Body of pancreas (tissue), 4 donors: ENCODE data around the gene KATNB1. TPM values are rescaled to one million over a fixed set of nuclear protein-coding genes. Genes with fewer than 3 reads are reported as not detected.

ENCODE experiments used
- ATAC-seq: fragments of 150-250 bp; one replicate; pipeline ENCODE4 v1.9.1; 2016
- DNase-seq, 4 donors: peaks; one replicate each; pipeline ENCODE4 v3.0.0-alpha.2; 2019
- H3K27ac ChIP-seq, 4 donors: fragments of 200-600 bp; sonication (generic); 1 replicate in 3 of 4; 2 replicates in 1 of 4; pipeline versions ENCODE4 v1.5.1 to v1.6.1; 2016 to 2019; ENCODE audit warnings: mild to moderate bottlenecking in 1 of 4, mixed read lengths in 1 of 4, moderate library complexity in 1 of 4
- H3K27me3 ChIP-seq, 2 donors: fragments of 200-600 bp; sonication (generic); one replicate each; pipeline ENCODE4 v1.6.0; 2016; ENCODE audit warnings: mild to moderate bottlenecking in 1 of 2
- H3K36me3 ChIP-seq, 2 donors: fragments of 200-600 bp; sonication (generic); replicated peaks in 1 of 2; 2 replicates each; pipeline ENCODE4 v1.5.1; 2016; ENCODE audit warnings: low read depth in 2 of 2; ENCODE audit not compliant: insufficient read depth in 1 of 2
- H3K4me1 ChIP-seq: fragments of 200-600 bp; sonication (generic); one replicate; pipeline ENCODE4 v1.6.0; 2016
- H3K4me3 ChIP-seq, 2 donors: fragments of 200-600 bp; sonication (generic); 1 replicate in 1 of 2; 2 replicates in 1 of 2; pipeline ENCODE4 v1.5.1; 2016 to 2019
- H3K9me3 ChIP-seq, 3 donors: fragments of 200-600 bp; sonication (generic); 1 replicate in 2 of 3; 2 replicates in 1 of 3; pipeline ENCODE4 v1.5.1; 2016
- POLR2A ChIP-seq, 3 donors: fragments of 450-650 bp; IDR thresholded peaks; one replicate each; pipeline ENCODE4 v1.6.1; 2016; ENCODE audit warnings: antibody characterized with exemption in 3 of 3, mild to moderate bottlenecking in 2 of 3
- WGBS, 2 donors: methylation state at CpG; one replicate each; pipeline ENCODE4 v1.1.5; 2017; 5-methylcytosine and 5-hydroxymethylcytosine counted together
- intact Hi-C: fragments of 100-400 bp; cut with DNase I; formaldehyde crosslinking; loops from one replicate; pipeline ENCODE4 v1.15.1; 2023
- total RNA-seq, 2 donors: library from RNA; depleted of rRNA; stranded (reverse); fragments of >200 nt; gene quantifications; one replicate each; pipeline ENCODE4 v1.1.0, GENCODE V29; 2016
- TF ChIP-seq, protein P1 (sequence below), 7 experiments: fragments of 450-650 bp in 4 of 7; fragments of 200-600 bp in 3 of 7; sonication (generic) in 3 of 7; IDR thresholded peaks; one replicate each; pipeline ENCODE4 v1.5.1; 2016 to 2019; ENCODE audit warnings: antibody characterized with exemption in 7 of 7

The KATNB1 gene
- total RNA-seq, 2 donors from 2014 or later: 13.7 to 14.2 TPM

DNA sequence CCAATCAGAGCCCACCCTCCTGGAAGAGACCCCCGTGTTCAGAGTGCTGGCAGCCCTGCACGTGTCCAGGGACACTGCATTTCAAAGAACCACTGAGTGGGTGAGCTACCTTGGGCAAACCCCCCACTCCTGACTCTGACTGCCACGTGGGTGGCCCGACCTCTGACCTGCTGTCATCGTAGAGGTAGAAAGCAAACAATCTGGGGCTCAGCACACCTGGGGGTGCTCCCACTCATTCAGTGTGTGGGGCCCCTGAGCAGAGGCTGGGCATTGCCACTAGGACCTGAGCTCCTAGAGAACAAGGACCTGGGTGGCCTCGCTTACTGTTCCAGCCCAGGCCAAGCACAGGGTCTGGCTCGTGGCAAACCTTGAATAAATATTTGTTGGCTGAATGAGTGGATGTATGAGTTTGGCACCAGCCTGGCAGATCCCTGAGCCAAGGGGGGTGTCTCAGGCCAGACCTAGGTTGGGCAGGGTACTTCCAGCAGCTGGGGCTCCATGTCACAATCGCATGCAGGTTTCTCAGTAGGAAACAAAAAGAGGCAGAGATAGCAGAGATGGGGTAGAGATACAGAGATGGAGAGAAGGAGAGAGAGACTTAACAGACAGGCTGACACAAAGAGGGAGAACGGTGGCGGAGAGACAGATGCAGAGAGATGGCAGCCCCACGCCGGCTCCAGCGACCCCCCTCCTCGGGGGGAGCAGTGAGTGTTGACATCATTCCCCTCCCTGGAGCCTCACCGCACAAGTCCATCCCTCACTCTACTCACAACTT lies 46.4 kb upstream of the KATNB1 start:
- Histone ChIP-seq H3K4me1 (peaks cover 39% of the 10 kb centered on the region), H3K9me3 (no peaks in the 10 kb centered on the region), H3K4me3 (no peak overlapping the region), H3K27me3 (no peaks in the 10 kb centered on the region), H3K27ac (peak overlapping the region; percentile 23 to 56 (median 45)), H3K36me3 (no peaks in the 10 kb centered on the region)
- DNase-seq (peak; percentile 62 to 83 (median 79)), ATAC-seq (peak; percentile 85)
- TF ChIP-seq, protein P1, sequence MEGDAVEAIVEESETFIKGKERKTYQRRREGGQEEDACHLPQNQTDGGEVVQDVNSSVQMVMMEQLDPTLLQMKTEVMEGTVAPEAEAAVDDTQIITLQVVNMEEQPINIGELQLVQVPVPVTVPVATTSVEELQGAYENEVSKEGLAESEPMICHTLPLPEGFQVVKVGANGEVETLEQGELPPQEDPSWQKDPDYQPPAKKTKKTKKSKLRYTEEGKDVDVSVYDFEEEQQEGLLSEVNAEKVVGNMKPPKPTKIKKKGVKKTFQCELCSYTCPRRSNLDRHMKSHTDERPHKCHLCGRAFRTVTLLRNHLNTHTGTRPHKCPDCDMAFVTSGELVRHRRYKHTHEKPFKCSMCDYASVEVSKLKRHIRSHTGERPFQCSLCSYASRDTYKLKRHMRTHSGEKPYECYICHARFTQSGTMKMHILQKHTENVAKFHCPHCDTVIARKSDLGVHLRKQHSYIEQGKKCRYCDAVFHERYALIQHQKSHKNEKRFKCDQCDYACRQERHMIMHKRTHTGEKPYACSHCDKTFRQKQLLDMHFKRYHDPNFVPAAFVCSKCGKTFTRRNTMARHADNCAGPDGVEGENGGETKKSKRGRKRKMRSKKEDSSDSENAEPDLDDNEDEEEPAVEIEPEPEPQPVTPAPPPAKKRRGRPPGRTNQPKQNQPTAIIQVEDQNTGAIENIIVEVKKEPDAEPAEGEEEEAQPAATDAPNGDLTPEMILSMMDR (IDR thresholded peaks at IDR 0.05): peak in 1 of 7 experiments; percentile 2
- no peak for TF ChIP-seq POLR2A (IDR thresholded peaks at IDR 0.05)
- intact Hi-C loops: no loop called here
- WGBS, 2 donors: 24 to 25% methylated on average over 15 of the region's 15 CpGs

DNA sequence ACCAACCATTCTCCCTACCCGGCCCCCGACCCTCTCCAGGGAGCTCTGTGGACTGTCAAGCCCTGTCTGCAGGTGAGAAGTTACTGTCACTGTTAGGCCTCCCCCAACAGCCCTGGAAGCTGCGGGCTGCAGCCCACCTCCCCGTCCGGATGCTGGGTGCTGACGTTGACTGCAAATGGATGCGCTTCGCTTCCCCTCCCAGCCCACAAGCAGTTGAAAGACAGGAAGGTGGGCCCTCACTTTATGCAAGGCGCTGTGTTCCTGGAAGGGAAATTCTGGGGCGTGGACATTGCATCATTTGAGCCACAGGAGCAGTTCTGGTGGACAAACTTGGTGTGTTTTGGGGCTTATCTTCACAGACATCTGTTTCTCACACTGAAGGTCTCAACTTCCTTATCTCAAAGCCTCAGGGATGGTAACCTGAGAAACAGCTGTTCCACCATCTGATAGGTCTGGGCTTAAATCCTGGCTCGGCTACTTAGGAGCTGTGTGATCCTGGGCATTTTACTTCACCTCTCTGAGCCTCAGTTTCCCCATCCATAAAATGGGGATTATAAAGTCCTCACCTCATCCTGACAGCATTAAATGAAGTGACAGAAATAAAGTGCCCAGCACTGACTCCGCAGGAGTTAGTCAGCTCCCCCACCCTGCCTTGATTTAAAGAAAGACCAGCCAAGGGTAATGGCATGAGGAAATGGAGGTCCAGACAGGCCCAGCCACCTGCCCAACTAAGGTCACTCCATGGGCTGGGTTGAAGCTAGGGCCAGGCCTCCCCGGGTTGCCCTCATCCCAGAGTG lies 45.6 kb upstream of the KATNB1 start:
- DNase-seq (no peak), ATAC-seq (no peak)
- TF ChIP-seq, protein P1 (IDR thresholded peaks at IDR 0.05): no peak
- no peak for TF ChIP-seq POLR2A (IDR thresholded peaks at IDR 0.05)
- Histone ChIP-seq H3K4me3 (no peak overlapping the region), H3K36me3 (no peaks in the 10 kb centered on the region), H3K27me3 (no peaks in the 10 kb centered on the region), H3K9me3 (no peaks in the 10 kb centered on the region), H3K27ac (peak overlapping the region; percentile 23 to 56 (median 45)), H3K4me1 (peaks cover 47% of the 10 kb centered on the region)
- WGBS, 2 donors: 54 to 79% methylated on average over 11 to 13 of the region's 13 CpGs
- intact Hi-C loops: no loop called here

DNA sequence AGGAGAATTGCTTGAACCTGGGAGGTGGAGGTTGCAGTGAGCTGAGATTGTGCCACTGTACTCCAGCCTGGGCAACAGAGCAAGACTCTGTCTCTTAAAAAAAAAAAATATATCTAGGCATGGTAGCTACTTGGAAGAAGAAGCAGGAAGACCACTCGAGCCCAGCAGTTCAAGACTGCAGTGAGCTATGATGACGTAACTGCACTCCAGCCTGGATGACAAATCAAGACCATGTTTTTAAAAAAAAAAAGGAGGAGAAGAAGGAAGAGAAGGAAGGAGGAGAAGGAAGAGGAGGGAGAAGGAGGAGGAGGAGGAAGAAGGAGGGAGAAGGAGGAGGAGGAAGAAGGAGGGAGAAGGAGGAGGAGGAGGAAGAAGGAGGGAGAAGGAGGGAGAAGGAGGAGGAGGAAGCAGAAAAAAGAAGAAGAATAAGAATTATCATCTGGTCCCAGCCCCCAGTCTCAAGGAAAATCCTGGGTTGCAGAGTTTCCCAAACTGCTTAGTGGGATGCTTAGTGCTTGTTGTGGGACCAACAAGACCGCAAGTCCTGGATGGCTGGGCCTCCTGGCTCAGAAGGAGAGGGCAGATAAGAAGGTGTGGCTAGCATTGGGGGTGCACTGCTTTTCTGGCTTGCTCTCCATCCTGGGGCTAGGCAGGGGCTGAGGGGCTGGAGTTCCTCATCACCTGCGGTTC lies 44.6 kb upstream of the KATNB1 start:
- TF ChIP-seq POLR2A (IDR thresholded peaks at IDR 0.05): no peak
- TF ChIP-seq, protein P1 (IDR thresholded peaks at IDR 0.05): no peak
- intact Hi-C loops: no loop called here
- Histone ChIP-seq H3K9me3 (no peaks in the 10 kb centered on the region), H3K27me3 (no peaks in the 10 kb centered on the region), H3K4me3 (no peak overlapping the region), H3K36me3 (no peaks in the 10 kb centered on the region), H3K27ac (no peak overlapping the region), H3K4me1 (peaks cover 54% of the 10 kb centered on the region)
- ATAC-seq: no peak
- WGBS, 2 donors: 70 to 73% methylated on average over 3 to 4 of the region's 4 CpGs
- no peak for DNase-seq

DNA sequence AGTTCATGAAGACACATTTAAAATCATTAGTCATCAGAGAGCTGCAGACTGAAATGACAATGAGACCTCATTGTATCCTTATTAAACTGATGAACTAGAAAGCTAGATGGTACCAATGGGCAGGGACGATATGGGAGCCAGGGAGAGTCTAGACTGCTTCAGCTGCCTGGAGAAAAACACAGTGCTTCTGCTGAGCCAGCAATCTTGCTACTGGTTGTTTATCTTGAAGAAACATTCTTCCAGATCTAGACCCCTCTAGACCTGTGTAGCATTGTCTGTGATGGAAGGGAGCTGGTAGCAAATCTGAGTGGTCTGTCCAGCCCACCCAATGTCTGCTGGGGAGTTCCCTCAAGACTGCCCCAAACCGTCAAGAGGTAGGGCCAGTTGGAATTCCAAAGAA lies 42.9 kb upstream of the KATNB1 start:
- intact Hi-C loops: no loop called here
- Histone ChIP-seq H3K36me3 (no peaks in the 10 kb centered on the region), H3K27me3 (no peaks in the 10 kb centered on the region), H3K4me3 (no peak overlapping the region), H3K27ac (no peak overlapping the region), H3K4me1 (peaks cover 54% of the 10 kb centered on the region), H3K9me3 (no peaks in the 10 kb centered on the region)
- ATAC-seq: no peak
- no peak for TF ChIP-seq POLR2A (IDR thresholded peaks at IDR 0.05)
- TF ChIP-seq, protein P1 (IDR thresholded peaks at IDR 0.05): no peak
- WGBS, 2 donors: 58 to 90% methylated on average over 2 of the region's 2 CpGs
- DNase-seq: no peak
